GM23248 (cell line): Measurements from ENCODE around the gene GABBR1.

Experiments used
- EZH2 ChIP-seq: fragments of 200-600 bp; sonication (generic); IDR thresholded peaks from 2 replicates; pipeline ENCODE4 v1.6.1; 2018; ENCODE audit warnings: antibody characterized with exemption, mild to moderate bottlenecking; ENCODE audit not compliant: insufficient read depth, poor library complexity, severe bottlenecking
- EZH2phosphoT487 ChIP-seq: fragments of 200-600 bp; sonication (generic); IDR thresholded peaks from 2 replicates; pipeline ENCODE4 v1.6.1; 2018; ENCODE audit warnings: antibody characterized with exemption, moderate library complexity, mild to moderate bottlenecking, low read depth; ENCODE audit not compliant: insufficient read depth

GRCh38 chr6:29631209-29631810 is 1.7 kb downstream of the GABBR1 start:
- TF ChIP-seq EZH2 (no peak), EZH2phosphoT487 (no peak)
